GM23248 (cell line): ENCODE results near the gene FRZB.

Experiments
- EZH2 ChIP-seq: fragments of 200-600 bp; sonication (generic); IDR thresholded peaks from 2 replicates; pipeline ENCODE4 v1.6.1; 2018; ENCODE audit warnings: antibody characterized with exemption, mild to moderate bottlenecking; ENCODE audit not compliant: insufficient read depth, poor library complexity, severe bottlenecking
- EZH2phosphoT487 ChIP-seq: fragments of 200-600 bp; sonication (generic); IDR thresholded peaks from 2 replicates; pipeline ENCODE4 v1.6.1; 2018; ENCODE audit warnings: antibody characterized with exemption, moderate library complexity, mild to moderate bottlenecking, low read depth; ENCODE audit not compliant: insufficient read depth

DNA sequence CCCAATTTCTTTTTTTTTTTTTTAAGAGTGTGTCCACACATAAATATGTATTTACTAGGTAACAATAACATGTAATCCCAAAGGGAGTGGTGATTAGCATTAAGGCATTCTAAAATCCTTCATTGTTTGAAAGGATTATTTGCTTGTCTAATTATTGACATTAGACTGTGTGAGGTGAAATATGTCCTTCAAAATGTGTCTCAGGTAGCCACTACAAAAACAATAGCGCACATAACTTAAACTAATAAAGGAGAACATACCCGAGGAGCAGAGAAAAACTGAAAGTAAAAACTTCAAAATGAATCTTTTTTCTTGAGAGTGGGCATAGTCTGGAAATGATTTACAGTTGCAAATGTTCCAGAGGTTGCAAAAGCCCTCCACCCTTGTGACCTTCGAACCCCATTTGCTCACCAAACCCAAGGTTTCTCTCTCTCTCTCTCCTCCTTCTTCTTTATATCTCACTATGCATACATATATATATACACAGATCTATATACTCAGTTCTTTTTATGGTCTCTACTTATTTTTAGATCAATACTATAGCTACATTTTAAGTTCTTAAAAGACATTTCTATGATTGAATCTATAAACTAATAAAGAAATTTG is 24.4 kb upstream of the FRZB start:
- TF ChIP-seq EZH2phosphoT487 = no peak
- no peak for TF ChIP-seq EZH2
